DMS153 treated with DMSO at 0.1 percent for 48 hours (cell line): ENCODE data around the gene PHETA1.
"Not testable (repeated sequence)": the region's sequence is repeated elsewhere in the genome, so short reads cannot be mapped to it uniquely, and the experiment has no call there.

ENCODE experiments used
- DNase-seq: peaks from one replicate; lab custom pipeline; 2025; ENCODE audit not compliant: unreplicated experiment; lab: John Stamatoyannopoulos, UW

PHETA1 gene

GRCh38 chr12:111405859-111406473, 37.1 kb upstream of the PHETA1 start, which contains the start of gene SH2B3:
SH2B3 (plus strand) TSS chr12:111405923; CDS start chr12:111418146, 12,223 bp downstream.
- no peak for DNase-seq

- peak; percentile 86 for DNase-seq
Measured at GRCh38 chr12:111405149-111405858, 36.4 kb upstream of the PHETA1 start.

DNA sequence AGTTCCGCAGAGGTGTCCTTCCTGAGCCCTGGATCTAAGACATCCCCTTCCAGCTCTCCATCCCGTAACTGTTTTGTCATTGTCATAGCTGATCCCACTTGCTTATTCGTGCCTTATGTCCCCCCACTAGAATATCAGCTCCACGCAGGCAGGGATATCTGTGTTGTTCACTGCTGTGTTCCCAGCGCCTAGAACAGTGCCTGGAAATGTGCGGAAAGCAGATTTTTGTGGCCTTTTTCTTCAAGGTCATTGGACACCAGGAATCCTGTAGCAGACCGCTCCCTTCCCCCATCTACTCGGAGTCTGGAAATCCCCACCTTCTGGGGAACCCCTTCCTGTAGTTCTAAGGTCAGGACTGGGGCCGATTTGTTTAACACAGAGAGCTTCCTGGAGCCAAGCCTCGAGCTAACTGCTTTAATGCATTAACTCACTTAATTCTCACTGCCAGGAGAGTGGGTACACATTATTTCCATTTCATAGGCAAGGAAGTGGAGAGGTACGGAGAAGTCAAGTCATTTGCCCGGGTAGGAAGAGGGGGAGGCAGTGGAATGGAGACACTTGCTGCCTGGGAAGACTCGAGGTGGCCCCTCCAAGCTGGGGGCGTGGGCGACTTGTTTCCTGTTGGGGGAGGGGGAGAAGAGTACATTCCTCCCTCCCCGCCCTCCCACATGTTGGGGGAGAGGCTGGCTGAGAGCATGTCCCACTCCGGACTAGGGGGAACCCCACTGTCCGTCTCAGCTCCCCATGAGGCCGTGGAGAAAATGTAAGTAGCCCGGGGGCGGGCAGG, 35.7 kb upstream of the PHETA1 start:
- no peak for DNase-seq

DNA sequence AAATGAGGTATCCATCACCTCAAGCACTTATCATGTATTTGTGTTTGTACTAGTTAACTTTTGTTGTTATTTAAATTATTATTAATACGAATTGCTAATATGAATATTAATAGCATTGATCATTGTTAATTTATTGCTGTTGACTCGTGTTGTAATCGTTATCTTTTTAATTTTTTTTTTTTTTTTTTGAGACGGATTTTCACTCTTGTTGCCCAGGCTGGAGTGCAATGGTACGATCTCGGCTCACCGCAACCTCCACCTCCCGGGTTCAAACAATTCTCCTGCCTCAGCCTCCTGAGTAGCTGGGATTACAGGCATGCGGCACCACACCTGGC, 33.6 kb upstream of the PHETA1 start:
- not testable (repeated sequence) for DNase-seq

GRCh38 chr12:111401167-111401605, 32.3 kb upstream of the PHETA1 start:
- no peak for DNase-seq

DNA sequence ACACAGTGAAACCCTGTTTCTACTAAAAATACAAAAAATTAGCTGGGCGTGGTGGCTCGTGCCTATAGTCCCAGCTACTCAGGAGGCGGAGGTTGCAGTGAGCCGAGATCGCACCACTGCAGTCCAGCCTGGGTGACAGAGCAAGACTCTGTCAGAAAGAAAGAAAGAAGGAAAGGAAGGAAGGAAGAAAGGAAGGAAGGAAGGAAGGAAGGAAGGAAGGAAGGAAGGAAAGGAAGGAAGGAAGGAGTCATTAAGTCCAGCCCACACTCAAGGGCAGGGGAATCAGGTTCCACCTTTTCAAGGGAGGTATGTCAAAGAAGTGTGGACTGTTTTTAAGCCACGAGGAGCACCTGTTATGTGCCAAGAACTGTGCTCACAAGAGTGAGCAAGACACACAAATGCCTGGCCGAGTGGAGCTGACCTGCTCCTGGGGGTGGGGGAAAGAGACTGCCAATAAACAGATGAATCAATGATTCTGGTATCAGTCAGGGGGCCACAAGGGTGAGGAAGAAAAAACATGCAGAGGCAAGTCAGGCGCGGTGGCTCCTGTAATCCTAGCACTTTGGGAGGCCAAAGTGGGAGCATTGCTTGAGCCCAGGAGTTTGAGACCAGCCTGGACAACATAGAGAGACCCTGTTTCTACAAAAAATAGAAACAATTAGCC, 31.0 kb upstream of the PHETA1 start:
- DNase-seq, result not testable (repeated sequence)

DNA sequence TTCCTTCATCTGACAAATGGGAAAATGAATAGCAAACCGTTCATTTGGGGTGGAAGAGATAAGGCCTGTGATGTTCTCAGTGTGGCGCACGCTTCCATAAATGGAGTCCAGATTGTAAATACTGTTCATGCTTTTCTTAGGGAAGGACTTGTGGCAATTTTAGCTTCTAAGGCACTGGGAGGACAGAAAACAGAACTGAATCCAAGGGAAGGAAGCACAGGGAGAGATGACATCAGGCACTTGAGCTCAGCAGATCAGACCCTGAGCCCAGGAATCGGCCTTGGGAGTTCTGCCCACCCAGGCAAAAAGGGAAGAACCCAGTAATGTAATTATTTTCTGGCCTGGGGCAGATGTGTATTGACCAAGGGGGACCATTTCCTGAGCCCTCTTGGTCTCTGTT, 29.6 kb upstream of the PHETA1 start:
- DNase-seq, result no peak

DNA sequence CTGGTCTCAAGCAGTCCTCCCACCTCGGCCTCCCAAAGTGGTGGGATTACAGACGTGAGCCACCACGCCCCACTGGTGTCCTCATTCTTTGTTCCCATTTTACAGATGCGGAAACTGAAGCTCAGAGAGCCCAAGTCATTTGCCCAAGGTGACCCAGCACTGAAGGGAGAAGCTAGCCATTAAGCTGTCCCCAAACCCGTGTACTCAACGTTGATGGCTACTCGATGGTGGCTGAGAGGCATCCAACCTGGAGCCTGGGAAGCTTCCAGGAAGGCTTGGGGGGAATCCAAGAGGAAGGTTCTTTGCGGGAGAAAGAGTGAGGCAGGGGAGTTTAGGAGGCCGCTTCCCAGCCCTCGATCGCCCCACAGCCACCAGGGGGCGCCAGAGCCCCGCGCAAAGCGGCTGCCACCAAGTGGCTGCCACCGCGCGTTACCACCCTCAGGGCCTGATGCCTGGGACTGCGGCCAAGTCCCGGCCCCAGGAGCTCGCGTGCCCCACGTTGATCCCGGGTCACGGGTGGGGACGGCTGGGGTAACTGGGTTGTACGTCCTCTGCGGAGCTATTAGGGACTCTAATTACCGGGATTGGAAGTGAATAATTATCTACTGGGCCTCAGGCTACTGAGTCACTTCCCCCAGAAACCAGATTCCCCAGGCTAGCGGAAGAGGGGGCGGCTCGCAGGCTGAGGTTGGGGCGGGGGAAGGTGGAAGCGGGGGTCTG, 28.0 kb upstream of the PHETA1 start:
- DNase-seq, result peak; percentile 39

DNA sequence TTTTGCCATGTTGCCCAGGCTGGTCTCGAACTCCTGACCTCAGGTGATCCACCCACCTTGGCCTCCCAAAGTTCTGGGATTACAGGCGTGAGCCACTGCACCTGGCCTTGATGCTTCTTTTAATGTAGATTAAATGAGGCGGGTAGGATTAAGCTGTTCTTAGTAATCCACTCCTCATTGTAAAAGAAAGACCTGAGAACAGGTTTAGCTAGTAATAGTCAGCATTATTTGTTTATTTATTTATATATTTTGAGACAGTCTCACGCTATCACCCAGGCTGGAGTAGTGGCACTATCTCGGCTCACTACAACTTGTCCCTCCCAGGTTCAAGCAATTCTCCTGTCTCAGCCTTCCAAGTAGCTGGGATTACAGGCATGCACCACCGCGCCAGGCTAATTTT, 27.4 kb upstream of the PHETA1 start:
- DNase-seq, result not testable (repeated sequence)

DNA sequence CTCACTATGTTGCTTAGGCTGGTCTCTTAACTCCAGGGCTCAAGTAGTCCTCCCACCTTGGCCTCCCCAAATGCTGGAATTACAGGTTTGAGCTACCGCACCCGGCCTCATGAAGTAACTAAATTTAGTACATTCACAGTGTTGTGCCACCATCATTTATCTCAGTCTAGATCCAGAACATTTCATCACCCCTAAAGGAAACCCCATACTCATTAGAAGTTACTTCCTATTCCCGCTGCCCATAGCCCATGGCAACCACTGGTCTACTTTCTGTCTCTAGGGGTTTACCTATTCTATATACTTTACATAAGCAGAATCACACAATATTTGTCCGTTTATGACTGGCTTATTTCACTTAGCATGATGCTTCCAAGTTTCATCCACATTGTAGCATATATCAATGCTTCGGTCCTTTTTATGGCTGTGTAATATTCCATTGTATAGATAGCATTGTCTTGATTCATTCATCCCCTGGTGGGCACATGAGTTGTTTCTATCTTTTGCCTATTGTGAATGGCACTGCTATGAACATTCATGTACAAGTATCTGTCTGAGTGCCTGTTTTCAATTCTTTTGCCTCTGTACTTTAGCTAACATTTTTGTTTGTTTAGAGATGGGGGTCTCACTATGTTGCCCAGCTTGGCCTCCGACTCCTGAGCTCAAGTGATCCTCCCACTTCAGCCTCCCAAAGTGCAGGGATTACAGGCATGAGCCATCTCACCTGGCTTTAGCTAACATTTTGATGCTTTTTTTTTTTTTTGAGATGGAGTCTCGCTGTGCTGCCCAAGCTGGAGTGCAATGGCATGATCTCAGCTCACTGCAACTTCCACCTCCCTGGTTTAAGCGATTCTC, 26.7 kb upstream of the PHETA1 start:
- no peak for DNase-seq

DNA sequence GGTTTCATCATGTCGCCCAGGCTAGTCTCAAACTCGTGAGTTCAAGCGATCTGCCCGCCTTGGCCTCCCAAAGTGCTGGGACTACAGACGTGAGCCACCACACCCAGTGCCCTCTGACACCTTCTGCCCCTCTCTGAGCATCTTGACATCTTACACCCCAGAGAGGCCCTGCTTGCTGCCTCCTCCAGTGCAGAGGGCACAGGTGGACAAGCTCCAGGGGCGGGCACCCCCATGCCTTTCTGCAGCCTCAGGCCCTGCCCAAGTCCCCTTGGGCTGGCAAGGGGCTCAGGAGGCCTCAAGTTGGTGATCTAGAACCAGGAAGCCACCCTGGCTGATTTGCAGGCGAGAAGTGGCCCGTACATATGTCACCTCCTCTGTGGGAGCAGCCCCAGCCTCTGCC, 25.6 kb upstream of the PHETA1 start:
- DNase-seq, result no peak

DNA sequence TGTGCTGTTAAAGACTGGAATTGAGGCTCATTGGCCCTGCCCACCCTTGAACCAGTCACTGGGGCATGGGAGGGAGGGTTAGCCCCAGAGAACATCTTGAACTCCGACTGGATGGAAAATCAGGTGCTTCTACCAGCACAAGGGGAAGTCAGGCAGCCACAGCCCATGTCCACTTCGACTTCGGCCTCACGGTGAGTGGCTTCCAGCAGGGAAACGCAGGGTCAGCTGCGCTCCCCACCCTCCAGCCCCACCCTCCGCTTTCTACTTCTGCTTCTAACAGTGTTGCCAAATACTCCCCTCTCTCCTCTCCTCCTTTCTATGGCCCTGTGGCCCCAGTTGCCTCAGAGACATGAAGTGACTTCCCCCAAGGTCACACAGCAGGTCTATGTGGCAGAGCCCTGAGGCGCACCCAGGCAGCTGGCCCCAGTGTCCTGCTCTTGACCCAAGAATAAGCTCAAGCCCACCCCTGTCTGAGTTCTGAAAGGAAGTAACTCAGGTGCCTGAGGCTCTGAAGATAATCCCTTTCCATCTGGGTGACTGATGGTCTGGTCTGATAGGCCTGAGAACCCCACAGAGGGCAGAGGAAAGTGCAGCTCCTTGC, 24.9 kb upstream of the PHETA1 start:
- no peak for DNase-seq

DNA sequence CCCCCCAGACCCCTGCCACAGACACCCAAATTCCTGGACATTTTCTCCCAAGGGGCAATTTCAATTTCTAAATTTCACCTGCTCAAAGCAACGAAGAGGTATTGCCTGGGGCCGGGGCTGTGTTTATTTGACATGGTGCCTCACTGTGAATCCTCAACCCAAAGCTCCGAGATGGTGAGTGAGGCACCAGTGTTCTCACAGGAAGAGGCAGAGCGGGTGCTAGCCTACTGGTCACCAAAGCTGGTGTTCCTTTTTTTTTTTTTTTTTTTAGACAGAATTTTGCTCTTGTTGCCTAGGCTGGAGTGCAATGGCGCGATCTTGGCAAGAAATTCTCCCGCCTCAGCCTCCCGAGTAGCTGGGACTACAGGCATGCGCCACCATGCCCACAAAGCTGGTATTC, 22.0 kb upstream of the PHETA1 start:
- DNase-seq, result no peak

DNA sequence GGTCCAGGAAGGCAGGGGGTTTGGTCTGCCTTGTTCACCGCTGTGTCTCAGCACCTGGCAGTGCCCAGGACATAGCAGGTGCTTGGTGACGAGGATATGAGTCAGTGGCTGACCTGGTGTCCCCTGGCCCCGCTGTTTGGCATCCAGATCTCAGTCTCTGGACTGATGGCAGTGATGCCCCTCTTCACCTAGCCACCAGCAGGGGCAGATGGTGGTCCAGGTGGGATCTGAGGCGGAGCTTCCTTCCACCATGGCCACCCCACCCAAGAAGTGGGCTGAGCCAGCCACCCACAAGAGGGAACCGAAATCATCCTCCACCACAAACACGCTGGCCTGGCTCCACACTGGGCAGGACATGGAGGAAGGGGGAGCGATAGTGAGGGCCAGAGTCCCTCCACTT, 20.7 kb upstream of the PHETA1 start:
- no peak for DNase-seq

DNA sequence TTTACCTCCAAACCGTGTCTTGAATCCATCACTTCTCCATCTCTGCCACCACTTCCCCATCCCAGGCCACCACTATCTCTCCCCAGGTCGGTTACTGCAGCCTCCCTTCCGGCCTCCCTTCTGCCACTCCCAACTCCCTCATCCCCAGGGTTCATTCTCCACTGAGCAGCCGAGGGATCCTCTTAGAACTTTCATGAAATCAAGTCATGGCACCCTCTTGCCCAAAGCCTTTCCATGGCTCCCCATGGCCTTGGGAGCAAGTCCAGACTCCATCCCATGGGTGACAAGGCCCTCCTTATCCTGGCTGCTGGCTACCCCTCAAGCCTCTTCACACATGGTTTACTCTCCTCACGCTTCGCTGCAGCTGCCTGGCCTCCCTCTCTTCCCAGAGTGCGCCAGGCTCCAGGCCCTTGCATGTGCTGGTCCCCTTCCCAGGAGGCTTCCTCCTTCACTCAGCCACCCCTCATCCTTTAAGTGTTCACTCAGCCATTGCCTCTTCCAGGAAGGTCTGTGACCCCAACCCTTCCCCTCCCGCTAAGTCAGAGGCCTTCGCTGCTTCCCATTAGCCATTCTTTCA, 18.9 kb upstream of the PHETA1 start:
- no peak for DNase-seq

- DNase-seq, result no peak
Measured at GRCh38 chr12:111386885-111387284, 18.0 kb upstream of the PHETA1 start.

GRCh38 chr12:111384596-111384995, 15.7 kb upstream of the PHETA1 start:
- DNase-seq, result no peak

DNA sequence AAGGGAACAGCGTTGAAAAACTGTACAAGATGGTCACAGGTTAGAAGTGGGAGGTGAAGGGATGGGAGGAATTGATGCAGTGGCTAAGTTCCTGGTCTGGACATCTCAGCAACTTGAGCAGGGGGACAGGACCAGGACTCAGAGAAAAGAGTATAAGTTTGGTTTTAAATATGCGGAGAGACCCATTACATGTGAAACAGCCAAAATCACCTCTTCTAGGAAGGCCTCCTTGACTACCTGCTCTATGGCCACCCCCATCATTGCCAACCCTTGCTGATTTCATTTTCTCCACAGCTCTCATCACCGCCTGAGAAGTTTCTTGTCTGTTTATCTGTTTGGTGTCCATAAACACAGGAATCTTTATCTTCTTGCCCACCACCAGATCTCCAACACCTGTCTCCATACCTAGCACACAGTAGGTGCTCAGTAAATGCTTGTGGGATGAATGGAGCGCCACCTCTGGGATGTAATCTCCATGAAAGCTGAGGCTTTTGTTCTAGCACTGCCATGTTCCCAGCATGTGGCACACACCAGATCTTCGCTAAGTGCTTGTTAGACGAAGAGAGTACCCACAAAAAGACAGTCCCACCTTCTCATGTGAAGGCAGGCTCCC, 11.2 kb upstream of the PHETA1 start:
- DNase-seq, result no peak

DNA sequence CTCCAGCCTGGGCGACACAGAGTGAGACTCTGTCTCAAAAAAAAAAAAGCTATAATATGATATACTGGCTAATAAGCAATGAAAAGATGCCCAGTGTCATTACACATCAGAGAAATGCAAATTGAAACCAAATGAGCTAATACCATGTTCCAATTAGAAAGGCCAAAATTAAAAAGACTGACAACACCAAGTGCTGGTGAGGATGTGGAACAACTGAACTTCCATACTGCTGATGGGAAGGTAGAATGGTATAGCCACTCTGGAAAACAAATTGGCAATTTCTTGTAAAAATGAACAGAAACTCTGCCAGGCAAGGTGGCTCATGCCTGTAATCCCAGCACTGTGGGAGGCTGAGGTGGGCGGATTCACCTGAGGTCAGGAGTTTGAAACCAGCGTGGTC, 8.5 kb upstream of the PHETA1 start:
- DNase-seq, result no peak
